COR-L47 (cell line): ENCODE measurements around the gene CRB1.
A peak's percentile ranks its signal among the peaks of the same experiment; 100 is the strongest.

Experiments used
- DNase-seq: peaks from one replicate; lab custom pipeline; 2025; lab: John Stamatoyannopoulos, UW

CRB1 gene

GRCh38 chr1:197268012-197268411 is at the start of gene CRB1:
Gene CRB1, plus strand, starts transcription at chr1:197268252. Its CDS starts 161 bp downstream, at chr1:197268413.
- peak; percentile 64 for DNase-seq

- DNase-seq, result no peak
Observed at GRCh38 chr1:197218857-197219256, 49.2 kb upstream of the CRB1 start.

DNA sequence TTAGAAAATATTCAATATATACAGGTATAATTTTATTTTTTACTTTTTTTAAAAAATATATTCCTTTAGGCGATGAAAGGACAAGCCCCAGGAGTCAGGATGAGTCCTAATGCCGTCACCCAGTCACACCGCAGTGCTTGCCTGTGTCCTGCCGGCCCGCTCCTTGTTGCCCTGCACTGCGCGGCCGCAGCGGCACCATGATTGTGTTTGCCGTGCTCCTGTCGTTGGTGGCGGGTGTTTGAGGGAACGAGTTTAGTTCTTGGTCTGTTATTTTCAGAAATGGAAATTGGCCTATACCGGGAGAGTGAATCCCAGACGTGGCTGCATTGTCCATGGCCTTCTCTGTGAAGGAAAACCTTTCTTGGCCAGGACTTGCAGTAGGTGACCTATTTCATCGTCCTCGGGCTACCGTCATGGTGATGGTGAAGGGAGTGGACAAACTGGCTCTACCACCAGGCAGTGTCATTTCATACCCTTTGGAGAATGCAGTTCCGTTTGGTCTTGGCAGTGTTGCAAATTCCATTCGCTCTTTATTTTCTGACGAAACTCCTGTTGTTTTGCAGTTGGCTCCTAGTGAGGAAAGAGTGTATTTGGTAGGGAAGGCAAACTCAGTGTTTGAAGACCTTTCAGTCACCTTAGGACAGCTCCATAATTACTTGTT is 45.9 kb upstream of the CRB1 start:
- DNase-seq, result no peak

DNA sequence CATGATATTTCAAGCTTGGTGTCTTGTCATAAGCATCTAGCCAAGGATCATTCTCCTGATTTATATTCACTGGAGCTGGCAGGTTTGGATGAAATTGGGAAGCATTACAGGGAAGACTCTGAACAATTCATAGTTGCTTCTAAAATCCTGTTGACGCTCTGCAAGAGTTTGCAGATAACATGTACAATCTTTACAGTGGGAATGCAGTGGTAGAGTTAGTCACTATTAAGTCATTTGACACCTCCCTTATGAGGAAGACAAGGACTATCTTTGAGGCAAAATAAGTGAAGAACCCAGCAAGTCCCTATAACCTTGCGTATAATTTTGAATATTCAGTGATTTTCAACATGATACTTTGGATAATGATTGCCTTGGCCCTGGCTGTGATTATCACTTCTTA is 45.3 kb upstream of the CRB1 start:
- no peak for DNase-seq

GRCh38 chr1:197224160-197224559 is 43.9 kb upstream of the CRB1 start:
- DNase-seq, result peak; percentile 8

DNA sequence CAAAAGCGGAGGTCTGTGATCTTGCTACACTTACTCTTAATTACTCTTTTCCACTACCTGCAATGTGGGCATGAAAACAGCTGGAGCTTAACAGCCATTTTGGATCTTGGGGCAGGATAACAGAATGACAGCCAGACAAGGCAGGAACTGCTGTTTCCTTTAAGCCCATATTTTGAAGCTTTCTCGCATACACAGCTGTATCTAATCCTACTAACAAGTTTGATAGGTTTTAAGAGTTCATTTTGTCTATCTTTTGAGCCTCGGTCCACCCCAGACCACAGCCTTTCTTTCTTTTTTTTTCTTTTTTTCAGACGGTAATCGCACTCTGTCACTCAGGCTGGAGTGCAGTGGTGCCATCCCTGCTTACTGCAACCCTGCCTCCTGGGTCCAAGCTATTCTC is 42.4 kb upstream of the CRB1 start:
- no peak for DNase-seq

GRCh38 chr1:197234581-197234980 is 33.5 kb upstream of the CRB1 start:
- no peak for DNase-seq

GRCh38 chr1:197235355-197235754 is 32.7 kb upstream of the CRB1 start:
- no peak for DNase-seq

DNA sequence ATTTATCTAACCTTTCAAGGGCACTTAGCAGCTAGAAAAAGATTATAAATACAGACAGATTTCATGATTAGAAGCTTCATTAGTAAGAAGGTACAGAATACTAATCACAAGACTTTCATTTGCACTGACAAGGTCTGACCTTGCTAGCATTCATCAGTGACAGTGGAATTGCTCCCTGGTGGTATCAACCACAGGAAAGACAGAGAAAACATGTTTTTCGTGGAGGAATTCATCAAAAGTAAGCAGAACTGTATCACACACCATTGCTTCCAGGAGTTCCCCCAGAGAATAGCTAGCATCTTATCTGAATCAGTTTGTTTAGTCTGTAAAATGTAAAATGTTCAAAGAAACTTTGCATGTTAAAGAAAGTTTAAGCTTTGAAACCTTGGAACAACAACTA is 20.6 kb upstream of the CRB1 start:
- DNase-seq, result no peak

GRCh38 chr1:197249324-197249723 is 18.7 kb upstream of the CRB1 start:
- DNase-seq, result no peak

DNA sequence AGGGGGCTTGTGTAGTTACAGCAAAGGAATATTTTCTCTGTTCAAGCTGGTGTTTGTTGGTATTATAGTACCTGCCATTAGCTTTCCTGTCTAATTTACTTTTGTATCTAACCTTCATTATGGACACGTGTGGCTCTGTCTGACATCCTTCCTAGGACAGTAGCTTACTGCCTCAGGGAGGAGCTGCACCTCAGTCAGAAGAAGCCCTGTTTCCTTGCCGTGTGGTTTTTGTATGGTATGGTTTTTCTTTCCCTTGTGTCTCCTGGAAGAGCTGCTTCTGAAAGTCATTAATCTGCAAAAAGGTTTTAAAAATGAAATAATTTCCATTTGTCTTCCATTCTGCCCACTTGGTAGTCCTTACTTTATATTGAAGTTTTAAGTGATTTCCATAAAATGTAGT is 17.4 kb upstream of the CRB1 start:
- no peak for DNase-seq

DNA sequence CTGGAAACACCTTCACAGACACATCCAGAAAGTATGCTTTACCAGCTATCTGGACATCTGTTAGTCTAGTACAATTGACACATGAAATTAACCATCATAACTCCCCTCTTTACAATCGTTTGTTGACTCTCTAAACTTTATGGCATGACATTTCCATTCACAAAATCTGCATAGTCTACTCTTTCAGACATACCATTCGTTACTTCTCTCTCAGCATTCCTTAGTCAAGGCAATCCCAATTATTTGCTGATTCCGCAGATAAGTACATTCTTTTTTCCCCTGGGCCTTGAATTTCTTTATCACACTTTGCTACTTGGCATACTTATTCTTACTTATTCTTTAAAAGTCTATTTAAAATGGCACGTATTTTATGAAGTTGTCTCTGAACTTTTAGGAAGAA is 15.1 kb upstream of the CRB1 start:
- no peak for DNase-seq

GRCh38 chr1:197254866-197255265 is 13.2 kb upstream of the CRB1 start:
- DNase-seq, result no peak

DNA sequence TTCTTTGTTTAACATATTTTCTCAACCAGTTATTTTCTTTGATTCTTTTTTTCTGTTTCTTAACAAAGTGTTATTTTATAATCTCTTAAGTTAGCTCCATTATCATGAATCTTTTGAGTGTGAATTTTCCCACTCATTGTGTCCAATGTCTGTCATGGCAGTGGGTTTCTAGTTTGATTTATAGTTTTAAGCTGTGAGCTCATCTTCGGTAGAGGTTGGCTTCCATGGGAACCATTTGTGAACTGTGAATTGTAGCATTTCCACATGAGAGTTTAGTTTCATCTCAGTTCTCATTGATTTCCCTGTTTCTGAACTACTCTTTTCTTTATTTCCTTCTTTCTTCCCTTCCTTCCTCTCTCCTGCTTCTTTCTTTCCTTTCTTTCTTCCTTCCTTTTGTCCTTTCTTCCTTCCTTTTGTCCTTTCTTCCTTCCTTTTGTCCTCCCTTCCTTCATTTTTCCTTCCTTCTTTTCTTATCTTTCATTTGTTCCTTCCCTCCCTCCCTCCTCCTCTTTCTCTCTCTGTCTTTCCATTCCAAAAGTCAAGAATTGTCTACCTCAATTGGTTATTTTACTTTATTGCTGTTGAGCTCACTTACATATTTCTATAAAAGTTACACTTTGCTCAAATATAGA is 3.0 kb upstream of the CRB1 start:
- no peak for DNase-seq

- DNase-seq, result peak; percentile 79
Observed at GRCh38 chr1:197269053-197269452, 1.0 kb downstream of the CRB1 start.

DNA sequence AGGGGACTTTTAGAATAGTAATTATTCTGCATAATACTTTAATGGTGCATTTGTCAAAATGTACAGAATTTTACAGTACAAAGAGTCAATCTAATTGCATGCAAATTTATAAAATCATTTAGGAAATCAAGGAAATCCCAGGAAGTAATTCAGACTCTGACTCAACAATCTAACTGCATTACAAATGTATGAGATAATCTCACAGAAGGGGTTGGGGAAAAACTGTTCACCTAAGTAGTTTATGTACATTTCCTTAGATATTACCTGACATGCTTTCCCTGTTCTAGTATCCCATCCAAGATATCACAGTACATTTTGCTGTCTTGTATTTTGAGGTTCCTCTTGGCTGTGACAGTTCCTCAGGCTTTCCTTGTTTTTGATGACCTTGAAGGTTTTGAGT is 4.7 kb downstream of the CRB1 start:
- no peak for DNase-seq

DNA sequence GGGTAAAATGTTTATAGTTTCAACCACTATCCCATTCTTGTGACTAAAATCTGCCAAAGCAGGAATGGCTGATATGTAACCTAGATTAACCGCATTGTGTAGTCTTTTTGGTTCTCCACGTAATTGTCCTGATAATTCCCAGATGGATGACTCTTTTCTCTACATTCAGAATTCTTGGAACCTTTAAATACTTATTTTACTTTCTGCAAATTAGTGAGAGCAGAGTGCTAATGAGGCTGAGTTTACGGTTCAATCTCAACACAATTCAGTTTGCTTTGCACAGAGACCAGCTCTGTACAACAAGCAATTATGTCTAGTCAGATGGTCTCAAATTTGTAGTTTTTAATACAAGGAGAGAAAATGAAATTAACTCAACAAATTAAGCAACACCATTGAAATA is 9.1 kb downstream of the CRB1 start:
- no peak for DNase-seq

GRCh38 chr1:197284325-197284724 is 16.3 kb downstream of the CRB1 start:
- no peak for DNase-seq

GRCh38 chr1:197284966-197285365 is 16.9 kb downstream of the CRB1 start:
- no peak for DNase-seq

DNA sequence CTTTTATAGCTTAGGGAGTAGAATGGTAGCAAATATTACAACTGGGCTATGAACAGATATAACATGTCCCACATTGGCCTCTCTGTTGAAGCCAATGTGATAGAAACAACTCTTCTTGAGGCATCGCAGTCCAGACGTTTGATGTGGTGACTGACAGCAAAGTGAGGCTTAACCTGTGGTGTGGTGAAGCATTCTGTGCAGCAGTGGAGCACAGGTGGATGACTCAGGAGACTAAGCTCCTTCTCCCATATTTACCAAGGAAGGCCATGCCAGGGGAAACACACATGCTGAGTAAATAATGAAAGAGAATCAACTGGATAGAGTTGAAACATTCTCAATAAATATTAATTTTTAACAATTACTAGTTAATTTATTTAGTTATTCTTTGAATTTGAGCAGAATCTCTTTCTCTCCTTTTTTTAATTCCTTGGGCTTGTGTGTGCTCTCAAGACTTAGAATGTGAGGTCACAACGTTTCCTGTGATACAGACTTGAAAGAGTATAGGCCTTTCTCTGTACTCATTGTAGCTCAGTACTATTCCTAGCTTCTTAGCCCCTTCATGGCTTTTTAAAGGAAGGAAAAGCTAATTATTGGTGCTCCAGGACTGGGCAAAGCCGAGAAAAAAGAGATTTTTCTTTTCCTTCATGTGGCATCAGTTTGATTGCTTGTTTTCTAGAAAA is 17.6 kb downstream of the CRB1 start:
- no peak for DNase-seq

DNA sequence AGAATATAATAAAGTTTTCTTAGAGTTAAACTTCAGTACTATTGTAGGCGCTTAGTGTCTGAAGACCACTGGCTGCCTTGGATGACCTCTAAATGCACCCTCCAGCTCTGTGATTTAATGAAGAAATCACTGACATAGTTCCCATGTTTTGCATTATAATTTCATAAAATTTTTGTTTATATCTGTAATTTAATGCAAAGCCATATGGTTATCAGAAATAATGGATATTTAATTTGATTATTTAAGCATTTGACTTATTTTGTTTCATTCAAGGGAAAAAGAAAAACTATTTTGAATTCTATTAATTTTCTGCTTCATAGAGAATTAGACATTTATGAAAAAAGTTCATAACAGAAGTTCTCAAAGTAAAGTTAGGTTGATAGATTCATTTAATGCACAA is 18.6 kb downstream of the CRB1 start:
- DNase-seq, result no peak

DNA sequence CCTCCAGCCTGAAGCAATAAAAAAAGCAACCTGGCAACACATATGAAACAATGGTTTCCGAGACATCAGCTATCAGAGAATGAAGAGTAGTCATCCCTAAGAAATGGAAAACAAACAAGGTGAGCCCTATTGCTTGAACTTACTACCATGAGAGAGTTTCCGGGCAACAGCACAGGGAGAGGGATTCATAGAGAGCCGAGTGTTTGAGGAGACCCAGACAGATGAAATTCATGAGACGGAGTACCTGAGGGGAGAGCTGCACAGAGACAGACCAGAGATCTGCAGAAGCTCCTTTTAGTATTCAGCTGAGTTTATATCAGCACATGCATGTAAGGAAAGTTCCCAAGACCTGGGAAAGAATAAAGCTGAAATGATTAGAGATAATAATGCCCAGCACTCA is 19.8 kb downstream of the CRB1 start:
- no peak for DNase-seq

- DNase-seq, result no peak
Observed at GRCh38 chr1:197302775-197303174, 34.7 kb downstream of the CRB1 start.

- DNase-seq, result no peak
Observed at GRCh38 chr1:197303463-197303862, 35.4 kb downstream of the CRB1 start.
